A549 (cell line): ENCODE measurements around the gene ADAM8. TPM values are rescaled to one million over a fixed set of nuclear protein-coding genes. Genes with fewer than 3 reads are reported as not detected.

Experiments
- ATAC-seq, 2 experiments: fragments of 200-7000 bp in 1 of 2; fragments of >200 bp in 1 of 2; cut with Nextera tagmentation in 1 of 2; cut with Tn5 transposase in 1 of 2; 3 replicates each; pipeline versions ENCODE4 v1.8.0 to v1.9.1; 2018 to 2020; ENCODE audit warnings: mild to moderate bottlenecking in 1 of 2, moderate library complexity in 1 of 2
- CTCF ChIA-PET: fragments of 300-600 bp; sonication (Branson Sonifier 250); formaldehyde crosslinking; extraction: SDS; loops from one replicate; lab custom pipeline; 2021; ENCODE audit warnings: antibody characterized with exemption, inconsistent platforms; lab: Yijun Ruan, JAX
- POLR2A ChIA-PET: fragments of 350-600 bp; formaldehyde crosslinking; extraction: SDS; loops from one replicate; lab custom pipeline; 2021; ENCODE audit warnings: antibody characterized with exemption, inconsistent platforms; lab: Yijun Ruan, JAX
- DNase-seq, 2 experiments: peaks; one replicate each; pipeline versions ENCODE4 v3.0.0 to v3.0.0-alpha.2; 2011 to 2016; ENCODE audit warnings: low read depth in 1 of 2, low spot score in 1 of 2
- FAIRE-seq: peaks from 2 replicates; lab custom pipeline; 2011; peaks lifted over from hg19 to GRCh38; lab: Jason Lieb, UNC
- H3K27ac ChIP-seq, 2 experiments: fragments of >200 bp; sonication (Bioruptor Twin); formaldehyde crosslinking; 3 replicates each; pipeline ENCODE4 v1.5.1; 2016 to 2017
- H3K4me1 ChIP-seq: fragments of >200 bp; sonication (Bioruptor Twin); formaldehyde crosslinking; 3 replicates; pipeline ENCODE4 v1.6.1; 2016
- H3K4me2 ChIP-seq: fragments of >200 bp; sonication (Bioruptor Twin); formaldehyde crosslinking; 3 replicates; pipeline ENCODE4 v1.6.1; 2016
- H3K4me3 ChIP-seq: fragments of >200 bp; sonication (Bioruptor Twin); formaldehyde crosslinking; 3 replicates; pipeline ENCODE4 v1.5.1; 2016
- H3K9me3 ChIP-seq: fragments of >200 bp; sonication (Bioruptor Twin); formaldehyde crosslinking; 3 replicates; pipeline ENCODE4 v1.6.1; 2016
- BHLHE40 ChIP-seq: IDR thresholded peaks from 2 replicates; pipeline ENCODE4 v1.6.1; 2012; ENCODE audit warnings: low read depth, low read length, inconsistent platforms
- CEBPB ChIP-seq, 2 experiments: fragments of >200 bp in 1 of 2; sonication (Bioruptor Twin) in 1 of 2; formaldehyde crosslinking in 1 of 2; IDR thresholded peaks; 2 replicates each; pipeline ENCODE4 v1.6.1; 2012 to 2016
- CHD2 ChIP-seq: fragments of 150-350 bp; IDR thresholded peaks from 2 replicates; pipeline ENCODE4 v1.6.1; 2014; ENCODE audit warnings: low read length; ENCODE audit not compliant: partially characterized antibody
- E2F6 ChIP-seq: IDR thresholded peaks from 2 replicates; pipeline ENCODE4 v1.6.1; 2012; ENCODE audit warnings: low read depth, borderline replicate concordance
- FOSB ChIP-seq: fragments of 250-450 bp; sonication (Bioruptor Pico); IDR thresholded peaks from 2 replicates; pipeline ENCODE4 v1.5.0; 2020; ENCODE audit warnings: mild to moderate bottlenecking, moderate library complexity
- HMGXB4 ChIP-seq: fragments of 250-450 bp; sonication (Bioruptor Pico); IDR thresholded peaks from 2 replicates; pipeline ENCODE4 v1.5.0; 2021; ENCODE audit warnings: mild to moderate bottlenecking, moderate library complexity, borderline replicate concordance
- HOXA7 ChIP-seq: fragments of 250-450 bp; sonication (Bioruptor Pico); IDR thresholded peaks from 2 replicates; pipeline ENCODE4 v1.5.0; 2020; ENCODE audit warnings: mild to moderate bottlenecking, moderate library complexity
- HOXB13 ChIP-seq: fragments of 250-450 bp; sonication (Bioruptor Pico); IDR thresholded peaks from 2 replicates; pipeline ENCODE4 v1.5.0; 2020; ENCODE audit warnings: low read depth, mild to moderate bottlenecking, moderate library complexity
- JUNB ChIP-seq: fragments of >200 bp; sonication (Bioruptor Twin); formaldehyde crosslinking; IDR thresholded peaks from 2 replicates; pipeline ENCODE4 v1.6.1; 2016
- MYC ChIP-seq: IDR thresholded peaks from 2 replicates; pipeline ENCODE4 v1.6.1; 2012; ENCODE audit warnings: mild to moderate bottlenecking, inconsistent platforms, low read length, improper control_type of control experiment, borderline replicate concordance
- NPAS2 ChIP-seq: fragments of 250-450 bp; sonication (Bioruptor Pico); IDR thresholded peaks from 2 replicates; pipeline ENCODE4 v1.8.0; 2022; ENCODE audit warnings: mild to moderate bottlenecking, moderate library complexity, borderline replicate concordance
- NR3C1 ChIP-seq: fragments of >200 bp; sonication (Bioruptor Twin); formaldehyde crosslinking; IDR thresholded peaks from 3 replicates; pipeline ENCODE4 v1.6.1; 2017
- POLR2A ChIP-seq: IDR thresholded peaks from 2 replicates; pipeline ENCODE4 v1.6.1; 2012; ENCODE audit warnings: mild to moderate bottlenecking, low read length
- RAD21 ChIP-seq, 2 experiments: fragments of >200 bp in 1 of 2; sonication (Bioruptor Twin) in 1 of 2; formaldehyde crosslinking in 1 of 2; IDR thresholded peaks in 1 of 2; conservative IDR thresholded peaks in 1 of 2; 2 replicates in 1 of 2; 3 replicates in 1 of 2; pipeline ENCODE4 v1.6.1; 2012 to 2018; ENCODE audit warnings: inconsistent platforms in 1 of 2
- RFX5 ChIP-seq: fragments of 450-650 bp; IDR thresholded peaks from 2 replicates; pipeline ENCODE4 v1.7.1; 2014; ENCODE audit warnings: antibody characterized with exemption, mild to moderate bottlenecking, moderate library complexity
- RNF2 ChIP-seq: fragments of 200-600 bp; sonication (generic); IDR thresholded peaks from 2 replicates; pipeline ENCODE4 v1.6.1; 2016; ENCODE audit warnings: low read depth, mild to moderate bottlenecking, antibody characterized with exemption, moderate library complexity, borderline replicate concordance
- SMC3 ChIP-seq: fragments of >200 bp; sonication (Bioruptor Twin); formaldehyde crosslinking; IDR thresholded peaks from 3 replicates; pipeline ENCODE4 v1.6.1; 2018; ENCODE audit warnings: inconsistent platforms
- ZNF302 ChIP-seq: fragments of 250-450 bp; sonication (Bioruptor Pico); IDR thresholded peaks from 2 replicates; pipeline ENCODE4 v1.9.0; 2021; ENCODE audit warnings: inconsistent platforms, mild to moderate bottlenecking, moderate library complexity
- ZSCAN20 ChIP-seq: fragments of 250-450 bp; sonication (Bioruptor Pico); IDR thresholded peaks from 2 replicates; pipeline ENCODE4 v1.8.0; 2022; ENCODE audit warnings: mild to moderate bottlenecking, moderate library complexity
- WGBS: methylation state at CpG from one replicate; pipeline ENCODE4 v1.1.6; 2017; ENCODE audit errors: missing lambda C conversion rate; 5-methylcytosine and 5-hydroxymethylcytosine counted together
- polyA plus RNA-seq, 4 experiments: library from polyadenylated mRNA; depleted of rRNA in 3 of 4; stranded (reverse); fragments of >200 nt; fragmentation: RNase III in 1 of 4; extraction: RNeasy Plus Mini Kit Qiagen cat#74134 plus additional on column Dnase treatment in 1 of 4; gene quantifications; 2 replicates in 3 of 4; 3 replicates in 1 of 4; pipeline ENCODE4 v1.2.3, GENCODE V29; 2011 to 2017
- TF ChIP-seq, protein P1 (sequence below): fragments of >200 bp; sonication (Bioruptor Twin); formaldehyde crosslinking; IDR thresholded peaks from 3 replicates; pipeline ENCODE4 v1.5.1; 2016
- TF ChIP-seq, protein P2 (sequence below): IDR thresholded peaks from 2 replicates; pipeline ENCODE4 v1.6.1; 2012

Gene ADAM8
- polyA plus RNA-seq, 2 of the 4 experiments (the other 2 are of a cell fraction): 1.4 to 4.1 TPM

DNA sequence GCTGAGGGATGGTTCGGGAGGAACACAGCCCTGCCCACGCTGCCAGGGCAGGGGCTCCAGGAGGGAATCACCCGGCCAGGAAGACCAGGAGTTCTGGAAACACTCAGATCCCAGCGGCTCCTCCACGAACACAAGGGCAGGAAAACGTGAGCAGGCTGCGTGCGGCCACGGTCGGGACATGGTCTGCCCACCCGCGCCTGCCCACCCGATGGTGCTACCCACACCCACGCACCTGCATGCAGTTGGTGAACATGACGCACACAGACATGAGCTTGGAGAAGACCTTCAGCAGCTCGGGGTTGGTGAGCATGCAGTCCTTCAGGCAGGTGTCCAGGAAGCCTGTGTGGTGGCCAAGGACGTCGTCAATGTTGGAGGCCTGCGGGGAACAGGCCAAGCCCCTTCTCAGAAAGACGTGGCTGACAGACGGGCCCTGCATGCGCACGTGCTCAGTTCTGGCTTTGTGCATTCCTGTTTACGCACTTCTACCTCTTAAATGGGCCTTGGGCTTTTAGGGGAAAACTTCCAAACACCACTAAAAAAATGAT, 6.2 kb upstream of the ADAM8 start:
- WGBS: 91% methylated on average over 19 of the region's 24 CpGs
- POLR2A ChIA-PET: no interaction called here
- ATAC-seq: no peak

DNA sequence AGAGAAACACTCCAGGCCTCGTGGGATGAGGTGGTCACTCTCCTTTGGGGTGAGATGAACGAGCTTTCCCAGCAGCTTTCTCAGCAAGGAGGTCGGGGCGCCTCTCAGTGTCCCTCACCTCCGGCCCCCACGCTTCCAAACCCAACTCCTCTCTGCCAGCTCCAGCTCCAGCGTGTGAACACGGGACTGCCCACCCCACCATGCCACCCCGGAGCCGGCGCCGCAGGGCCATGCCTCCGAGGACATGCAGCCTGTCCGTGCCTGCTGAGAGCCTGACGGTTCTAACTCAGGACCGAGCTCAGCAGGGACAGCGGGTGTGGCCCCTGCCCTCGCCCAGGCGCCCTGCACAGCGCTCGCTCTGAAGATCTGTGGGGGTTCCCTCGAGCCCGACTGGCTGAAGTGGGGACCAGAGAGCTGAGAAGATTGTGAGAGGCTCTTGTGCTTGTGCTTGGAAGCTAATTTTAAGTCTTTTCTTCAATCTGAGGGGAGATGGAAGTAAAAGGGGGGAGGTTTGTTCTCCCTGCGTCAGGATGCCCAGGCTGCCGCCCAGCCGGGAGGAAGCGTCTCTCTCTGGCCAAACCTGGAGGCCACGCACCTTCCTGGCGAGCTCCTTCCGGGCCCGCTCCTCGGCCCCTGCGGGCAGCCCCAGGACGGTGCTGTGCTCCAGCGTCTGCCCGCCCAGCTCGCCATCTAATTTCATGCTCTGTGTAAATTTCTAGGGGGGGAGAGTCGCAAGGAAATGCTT, 5.1 kb upstream of the ADAM8 start:
- peaks cover 4% of the 10 kb centered on the region; the same call in 1 of the 3 replicates for H3K4me1 ChIP-seq
- ChIA-PET POLR2A (no interaction called here), CTCF (interaction anchor here (0.6 to 2.8 kb wide), 5 partner anchors 10 to 317 kb away, joined by 3 to 10 read pairs (median 3); no protein-coding TSS in a partner anchor)
- H3K27ac ChIP-seq: no peak overlapping the region
- 91% methylated on average over 23 of the region's 38 CpGs for WGBS
- FAIRE-seq (no peak), ATAC-seq (no peak)
- TF ChIP-seq FOSB (CRISPR knock-in tag): no peak
- TF ChIP-seq RAD21 (conservative IDR thresholded peaks at IDR 0.05 in 1 of 2, IDR thresholded peaks at IDR 0.05 in 1 of 2): no peak
- TF ChIP-seq, protein P1, sequence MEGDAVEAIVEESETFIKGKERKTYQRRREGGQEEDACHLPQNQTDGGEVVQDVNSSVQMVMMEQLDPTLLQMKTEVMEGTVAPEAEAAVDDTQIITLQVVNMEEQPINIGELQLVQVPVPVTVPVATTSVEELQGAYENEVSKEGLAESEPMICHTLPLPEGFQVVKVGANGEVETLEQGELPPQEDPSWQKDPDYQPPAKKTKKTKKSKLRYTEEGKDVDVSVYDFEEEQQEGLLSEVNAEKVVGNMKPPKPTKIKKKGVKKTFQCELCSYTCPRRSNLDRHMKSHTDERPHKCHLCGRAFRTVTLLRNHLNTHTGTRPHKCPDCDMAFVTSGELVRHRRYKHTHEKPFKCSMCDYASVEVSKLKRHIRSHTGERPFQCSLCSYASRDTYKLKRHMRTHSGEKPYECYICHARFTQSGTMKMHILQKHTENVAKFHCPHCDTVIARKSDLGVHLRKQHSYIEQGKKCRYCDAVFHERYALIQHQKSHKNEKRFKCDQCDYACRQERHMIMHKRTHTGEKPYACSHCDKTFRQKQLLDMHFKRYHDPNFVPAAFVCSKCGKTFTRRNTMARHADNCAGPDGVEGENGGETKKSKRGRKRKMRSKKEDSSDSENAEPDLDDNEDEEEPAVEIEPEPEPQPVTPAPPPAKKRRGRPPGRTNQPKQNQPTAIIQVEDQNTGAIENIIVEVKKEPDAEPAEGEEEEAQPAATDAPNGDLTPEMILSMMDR: no peak
- no peak for TF ChIP-seq RNF2
- no peak for TF ChIP-seq BHLHE40
- TF ChIP-seq CEBPB (IDR thresholded peaks at IDR 0.05): no peak
- TF ChIP-seq CHD2: no peak
- TF ChIP-seq NPAS2 (CRISPR knock-in tag): no peak
- TF ChIP-seq POLR2A: no peak
- TF ChIP-seq, all 56 proteins: peak for 0
- H3K9me3 ChIP-seq: no peaks in the 10 kb centered on the region
- no peak overlapping the region for H3K4me2 ChIP-seq
- no peak for DNase-seq
- no peak overlapping the region for H3K4me3 ChIP-seq

More for the DNA sequence above, 6.2 kb upstream of the ADAM8 start:
- TF ChIP-seq HOXA7 (CRISPR knock-in tag): no peak
- TF ChIP-seq, protein P1: no peak
- TF ChIP-seq NPAS2 (CRISPR knock-in tag): no peak
- no peak for TF ChIP-seq SMC3
- TF ChIP-seq HMGXB4 (CRISPR knock-in tag): no peak
- no peak for TF ChIP-seq ZSCAN20 (CRISPR knock-in tag)
- no peak for TF ChIP-seq MYC
- no peak for TF ChIP-seq HOXB13
- TF ChIP-seq JUNB: no peak
- no peak for TF ChIP-seq NR3C1
- no peak for TF ChIP-seq ZNF302 (CRISPR knock-in tag)
- TF ChIP-seq, protein P2, sequence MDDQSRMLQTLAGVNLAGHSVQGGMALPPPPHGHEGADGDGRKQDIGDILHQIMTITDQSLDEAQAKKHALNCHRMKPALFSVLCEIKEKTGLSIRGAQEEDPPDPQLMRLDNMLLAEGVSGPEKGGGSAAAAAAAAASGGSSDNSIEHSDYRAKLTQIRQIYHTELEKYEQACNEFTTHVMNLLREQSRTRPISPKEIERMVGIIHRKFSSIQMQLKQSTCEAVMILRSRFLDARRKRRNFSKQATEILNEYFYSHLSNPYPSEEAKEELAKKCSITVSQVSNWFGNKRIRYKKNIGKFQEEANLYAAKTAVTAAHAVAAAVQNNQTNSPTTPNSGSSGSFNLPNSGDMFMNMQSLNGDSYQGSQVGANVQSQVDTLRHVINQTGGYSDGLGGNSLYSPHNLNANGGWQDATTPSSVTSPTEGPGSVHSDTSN: no peak
- TF ChIP-seq RFX5: no peak
- no peak for TF ChIP-seq E2F6
- TF ChIP-seq, all 56 proteins: peak for 0
- CTCF ChIA-PET: interaction anchor here (0.5 to 2.8 kb wide), 3 partner anchors 10 to 54 kb away, joined by 3 to 10 read pairs (median 3); no protein-coding TSS in a partner anchor
- H3K4me3 ChIP-seq: no peak overlapping the region
- DNase-seq (no peak), FAIRE-seq (no peak)
- no peak overlapping the region for H3K4me2 ChIP-seq
- no peaks in the 10 kb centered on the region for H3K9me3 ChIP-seq
- H3K27ac ChIP-seq: no peak overlapping the region
- H3K4me1 ChIP-seq: peaks cover 4% of the 10 kb centered on the region; the same call in 1 of the 3 replicates
